Bone marrow (tissue), 2 donors: ENCODE measurements around the gene TBC1D17.
A peak's percentile ranks its signal among the peaks of the same experiment; 100 is the strongest.

Experiments
- DNase-seq, 2 donors: peaks; one replicate each; lab custom pipeline; 2025; lab: John Stamatoyannopoulos, UW

TBC1D17 gene

GRCh38 chr19:49861541-49862378, 15.7 kb upstream of the TBC1D17 start:
- no peak for DNase-seq

- DNase-seq, result no peak
Measured at GRCh38 chr19:49862391-49863253, 14.9 kb upstream of the TBC1D17 start.

- no peak for DNase-seq
Measured at GRCh38 chr19:49863254-49863934, 14.1 kb upstream of the TBC1D17 start.

GRCh38 chr19:49863935-49864320, 13.6 kb upstream of the TBC1D17 start:
- DNase-seq, result no peak

- DNase-seq, result no peak
Measured at GRCh38 chr19:49864890-49865289, 12.6 kb upstream of the TBC1D17 start.

- peak; percentile 80 to 94 for DNase-seq
Measured at GRCh38 chr19:49866933-49867782, 10.3 kb upstream of the TBC1D17 start, which contains the start of gene PNKP. TSS of gene PNKP (minus strand) at chr19:49867576. CDS start at chr19:49867204, 372 bp downstream.

- peak in 1 of 2 donors; percentile 85 for DNase-seq
Measured at GRCh38 chr19:49869009-49869483, 8.5 kb upstream of the TBC1D17 start.

GRCh38 chr19:49869484-49870308, 7.8 kb upstream of the TBC1D17 start:
- DNase-seq, result peak; percentile 85 to 99

- DNase-seq, result no peak
Measured at GRCh38 chr19:49870309-49870901, 7.1 kb upstream of the TBC1D17 start.

- DNase-seq, result no peak
Measured at GRCh38 chr19:49871349-49871985, 6.0 kb upstream of the TBC1D17 start.

- no peak for DNase-seq
Measured at GRCh38 chr19:49872245-49873128, 5.0 kb upstream of the TBC1D17 start.

- DNase-seq, result no peak
Measured at GRCh38 chr19:49873129-49873521, 4.4 kb upstream of the TBC1D17 start.

GRCh38 chr19:49873834-49874233, 3.7 kb upstream of the TBC1D17 start:
- no peak for DNase-seq

GRCh38 chr19:49874503-49875157, 2.9 kb upstream of the TBC1D17 start:
- DNase-seq, result no peak

GRCh38 chr19:49875177-49875576, 2.3 kb upstream of the TBC1D17 start:
- no peak for DNase-seq

- DNase-seq, result peak in 1 of 2 donors; percentile 65
Measured at GRCh38 chr19:49875857-49876421, 1.6 kb upstream of the TBC1D17 start.

- DNase-seq, result peak; percentile 96 to 98
Measured at GRCh38 chr19:49876422-49877019, 981 bp upstream of the TBC1D17 start.
